ENCODE data around the gene SLC31A1. TPM values are rescaled to one million over a fixed set of nuclear protein-coding genes. Genes with fewer than 3 reads are reported as not detected.

SLC31A1 gene
- total and polyA plus RNA-seq, 2 donors (not counting 3 experiments of a cell fraction or from before 2014, with no cell fraction given) = 13.5 to 22.7 TPM

- no peak for TF ChIP-seq MYC (IDR thresholded peaks at IDR 0.05; ENCODE audit: low read depth, low read length)
- TF ChIP-seq, protein P1, sequence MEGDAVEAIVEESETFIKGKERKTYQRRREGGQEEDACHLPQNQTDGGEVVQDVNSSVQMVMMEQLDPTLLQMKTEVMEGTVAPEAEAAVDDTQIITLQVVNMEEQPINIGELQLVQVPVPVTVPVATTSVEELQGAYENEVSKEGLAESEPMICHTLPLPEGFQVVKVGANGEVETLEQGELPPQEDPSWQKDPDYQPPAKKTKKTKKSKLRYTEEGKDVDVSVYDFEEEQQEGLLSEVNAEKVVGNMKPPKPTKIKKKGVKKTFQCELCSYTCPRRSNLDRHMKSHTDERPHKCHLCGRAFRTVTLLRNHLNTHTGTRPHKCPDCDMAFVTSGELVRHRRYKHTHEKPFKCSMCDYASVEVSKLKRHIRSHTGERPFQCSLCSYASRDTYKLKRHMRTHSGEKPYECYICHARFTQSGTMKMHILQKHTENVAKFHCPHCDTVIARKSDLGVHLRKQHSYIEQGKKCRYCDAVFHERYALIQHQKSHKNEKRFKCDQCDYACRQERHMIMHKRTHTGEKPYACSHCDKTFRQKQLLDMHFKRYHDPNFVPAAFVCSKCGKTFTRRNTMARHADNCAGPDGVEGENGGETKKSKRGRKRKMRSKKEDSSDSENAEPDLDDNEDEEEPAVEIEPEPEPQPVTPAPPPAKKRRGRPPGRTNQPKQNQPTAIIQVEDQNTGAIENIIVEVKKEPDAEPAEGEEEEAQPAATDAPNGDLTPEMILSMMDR (IDR thresholded peaks at IDR 0.05; ENCODE audit: extremely low read depth in 1 of 2, insufficient read depth in 1 of 2, low read depth in 1 of 2, low read length in 2 of 2) = no peak
- no peak for TF ChIP-seq EZH2 (IDR thresholded peaks at IDR 0.05; ENCODE audit: borderline replicate concordance, low read depth, low read length, severe bottlenecking)
- TF ChIP-seq POLR2A (IDR thresholded peaks at IDR 0.05; ENCODE audit: low read depth, low read length) = no peak
- TF ChIP-seq JUN (IDR thresholded peaks at IDR 0.05; ENCODE audit: borderline replicate concordance, insufficient read depth, insufficient read length, low read depth) = no peak
- H3K9me1 ChIP-seq (replicated peaks; ENCODE audit: control insufficient read depth, extremely low read depth, insufficient read depth, low read length) = no peaks in the 10 kb centered on the region
- no peaks in the 10 kb centered on the region for H3K36me3 ChIP-seq (ENCODE audit: control insufficient read depth in 2 of 2, extremely low read depth in 1 of 2, insufficient read depth in 2 of 2, low read length in 2 of 2)
- dilution Hi-C loops (cut with MboI; ENCODE audit: extremely low pct_ligation_motif_present, low sequenced_read_pairs) = no loop called here
- POLR2A ChIA-PET = no interaction called here
- no peak overlapping the region for H3K4me3 ChIP-seq (replicated peaks in 1 of 3; ENCODE audit: insufficient read depth in 1 of 3, low read depth in 1 of 3, low read length in 3 of 3)
- no peaks in the 10 kb centered on the region for H3K9me3 ChIP-seq (replicated peaks; ENCODE audit: control insufficient read depth, insufficient read depth, low read length)
- CTCF ChIA-PET = no interaction called here
- FAIRE-seq (no peak), DNase-seq (ENCODE audit: low read depth, low spot score) (no peak)
- H3K27ac ChIP-seq (ENCODE audit: insufficient read depth, low read depth, low read length) = no peak overlapping the region
- no peaks in the 10 kb centered on the region for H3K4me1 ChIP-seq (ENCODE audit: control insufficient read depth, extremely low read depth, insufficient read depth, low read length)
- H3K9ac ChIP-seq (replicated peaks; ENCODE audit: extremely low read depth, insufficient read depth, low read length) = no peak overlapping the region
- no peaks in the 10 kb centered on the region for H3K27me3 ChIP-seq (ENCODE audit: control insufficient read depth in 2 of 2, insufficient read depth in 2 of 2, low read length in 2 of 2)
- H4K20me1 ChIP-seq (replicated peaks; ENCODE audit: control insufficient read depth, extremely low read depth, insufficient read depth, low read length) = no peaks in the 10 kb centered on the region
- no peak overlapping the region for H2AFZ ChIP-seq (ENCODE audit: low read depth, low read length)
- BruUV-seq (replicated peaks) = no TSS peak
- no peak overlapping the region for H3K4me2 ChIP-seq (ENCODE audit: insufficient read depth, low read length)
- intact Hi-C loops (cut with micrococcal nuclease) = no loop called here
- no peaks in the 10 kb centered on the region for H3K79me2 ChIP-seq (ENCODE audit: control insufficient read depth, insufficient read depth, low read length)
Measured at GRCh38 chr9:113313261-113313660, 91.9 kb downstream of the SLC31A1 start.

Other genes starting within 250 kb of the SLC31A1 start
- not detected in 2 replicates for gene ZNF883, start 209.4 kb upstream of the SLC31A1 start, total RNA-seq
- gene ZNF883, start 209.4 kb upstream of the SLC31A1 start, polyA plus RNA-seq = 0.11 and 0.15 TPM in 2 replicates
- gene ZFP37, start 164.8 kb upstream of the SLC31A1 start, total RNA-seq = 1.3 and 1.6 TPM in 2 replicates
- gene ZFP37, start 164.8 kb upstream of the SLC31A1 start, polyA plus RNA-seq = 0.13 and 0.21 TPM in 2 replicates
- 3.7 and 4.0 TPM in 2 replicates for gene SLC31A2, start 70.5 kb upstream of the SLC31A1 start, total RNA-seq
- gene SLC31A2, start 70.5 kb upstream of the SLC31A1 start, polyA plus RNA-seq = 9.8 and 11.4 TPM in 2 replicates
- 24.6 and 26.8 TPM in 2 replicates for gene FKBP15, start 267 bp upstream of the SLC31A1 start, total RNA-seq
- gene FKBP15, start 267 bp upstream of the SLC31A1 start, polyA plus RNA-seq = 16.8 and 24.7 TPM in 2 replicates
- gene CDC26, start 54.0 kb downstream of the SLC31A1 start, total RNA-seq = 36.9 and 37.5 TPM in 2 replicates
- gene CDC26, start 54.0 kb downstream of the SLC31A1 start, polyA plus RNA-seq = 17.6 and 25.7 TPM in 2 replicates
- 24.2 and 25.8 TPM in 2 replicates for gene PRPF4, start 54.1 kb downstream of the SLC31A1 start, total RNA-seq
- 10.0 and 12.9 TPM in 2 replicates for gene PRPF4, start 54.1 kb downstream of the SLC31A1 start, polyA plus RNA-seq
- not detected in 2 replicates for gene RNF183, start 81.8 kb downstream of the SLC31A1 start, total RNA-seq
- gene RNF183, start 81.8 kb downstream of the SLC31A1 start, polyA plus RNA-seq = not detected in 2 replicates
- 0.62 and 1.00 TPM in 2 replicates for gene WDR31, start 118.7 kb downstream of the SLC31A1 start, total RNA-seq
- gene WDR31, start 118.7 kb downstream of the SLC31A1 start, polyA plus RNA-seq = 0.22 and 0.25 TPM in 2 replicates
- not detected in 2 replicates for gene BSPRY, start 128.0 kb downstream of the SLC31A1 start, total RNA-seq
- not detected in 2 replicates for gene BSPRY, start 128.0 kb downstream of the SLC31A1 start, polyA plus RNA-seq
- 7.6 and 8.0 TPM in 2 replicates for gene HDHD3, start 155.4 kb downstream of the SLC31A1 start, total RNA-seq
- gene HDHD3, start 155.4 kb downstream of the SLC31A1 start, polyA plus RNA-seq = 14.1 and 15.5 TPM in 2 replicates
- gene ALAD, start 179.7 kb downstream of the SLC31A1 start, total RNA-seq = 29.5 TPM in 2 replicates
- 11.8 and 12.8 TPM in 2 replicates for gene ALAD, start 179.7 kb downstream of the SLC31A1 start, polyA plus RNA-seq
- gene POLE3, start 189.1 kb downstream of the SLC31A1 start, total RNA-seq = 53.8 and 54.3 TPM in 2 replicates
- 61.5 and 68.6 TPM in 2 replicates for gene POLE3, start 189.1 kb downstream of the SLC31A1 start, polyA plus RNA-seq
- 0.66 and 0.88 TPM in 2 replicates for gene C9orf43, start 189.2 kb downstream of the SLC31A1 start, total RNA-seq
- 0.08 and 0.25 TPM in 2 replicates for gene C9orf43, start 189.2 kb downstream of the SLC31A1 start, polyA plus RNA-seq
- 407 and 416 TPM in 2 replicates for gene RGS3, start 242.2 kb downstream of the SLC31A1 start, total RNA-seq
- 356 and 385 TPM in 2 replicates for gene RGS3, start 242.2 kb downstream of the SLC31A1 start, polyA plus RNA-seq